GM18868 (cell line): Measurements from ENCODE around the gene TMEM217.

Experiments
- ATAC-seq: cut with Tn5 transposase; IDR thresholded peaks from one replicate; pipeline ENCODE4 v1.9.1; 2021; ENCODE audit warnings: mild to moderate bottlenecking, moderate library complexity; ENCODE audit not compliant: unreplicated experiment

Gene TMEM217

DNA sequence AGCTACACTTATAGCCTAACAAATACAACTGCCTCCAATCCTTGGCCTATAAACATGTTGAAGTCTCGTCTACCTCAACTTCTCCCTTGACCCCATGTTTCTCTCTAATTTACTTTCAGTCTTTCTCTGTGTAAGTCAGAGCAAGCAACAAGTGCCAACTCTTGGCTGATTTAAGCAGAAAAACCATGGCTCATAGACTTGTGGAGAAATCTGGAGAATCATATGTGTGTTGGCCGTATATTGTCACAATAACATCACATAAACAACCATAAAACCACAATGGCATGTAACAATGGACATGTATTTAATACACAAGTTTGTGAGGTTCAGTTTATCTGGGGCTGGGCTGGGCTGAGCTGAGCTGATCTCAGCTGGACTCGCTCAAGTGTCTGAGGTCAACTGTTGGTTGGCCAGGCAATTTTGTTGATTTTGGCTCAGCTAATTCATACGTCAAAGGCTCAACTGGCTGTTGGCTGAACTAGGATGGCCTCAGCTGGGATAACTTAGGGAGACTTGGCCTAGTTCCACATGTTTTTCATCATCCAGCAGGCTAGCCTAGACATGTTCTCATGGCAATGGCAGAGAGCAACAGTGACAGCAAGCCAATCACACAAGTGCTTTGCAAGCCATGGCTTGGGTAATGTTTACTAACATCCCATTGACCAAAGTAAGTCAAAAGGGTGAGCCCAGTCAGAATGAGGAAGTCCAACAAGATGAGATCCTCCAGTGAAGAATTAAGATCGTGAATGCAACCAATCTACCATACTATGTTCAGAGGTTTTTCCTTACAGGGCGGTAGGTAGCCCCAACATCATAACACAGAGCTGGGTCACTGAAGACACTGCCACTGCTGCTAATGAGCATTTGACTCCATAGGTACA, 13.3 kb downstream of the TMEM217 start:
- no peak for ATAC-seq

DNA sequence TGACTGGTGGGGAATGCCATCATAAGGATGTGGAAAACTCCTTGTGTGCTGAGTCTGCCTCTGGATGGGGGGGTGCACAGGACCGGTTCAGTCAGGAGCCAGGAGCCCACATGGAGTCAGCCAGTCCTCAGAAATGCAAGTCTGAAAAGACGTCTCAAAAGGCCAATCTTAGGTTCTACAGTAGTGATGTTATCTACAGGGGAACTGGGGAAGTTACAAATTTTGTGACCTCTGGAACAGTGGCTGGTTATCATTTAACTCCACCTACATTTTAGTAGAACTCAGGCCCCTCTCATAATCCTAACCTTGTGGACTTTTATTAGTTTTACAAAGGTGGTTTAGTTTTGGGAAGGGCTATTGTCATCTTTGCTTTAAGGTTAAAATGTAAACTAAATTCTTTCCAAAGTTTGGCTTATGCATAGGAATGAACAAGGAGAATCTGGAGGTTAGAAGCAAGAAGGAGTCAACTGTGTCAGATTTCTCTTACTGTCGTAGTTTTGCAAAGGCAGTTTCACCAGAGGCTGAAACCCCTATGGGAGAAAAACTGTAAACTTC, 14.1 kb downstream of the TMEM217 start:
- ATAC-seq = no peak

DNA sequence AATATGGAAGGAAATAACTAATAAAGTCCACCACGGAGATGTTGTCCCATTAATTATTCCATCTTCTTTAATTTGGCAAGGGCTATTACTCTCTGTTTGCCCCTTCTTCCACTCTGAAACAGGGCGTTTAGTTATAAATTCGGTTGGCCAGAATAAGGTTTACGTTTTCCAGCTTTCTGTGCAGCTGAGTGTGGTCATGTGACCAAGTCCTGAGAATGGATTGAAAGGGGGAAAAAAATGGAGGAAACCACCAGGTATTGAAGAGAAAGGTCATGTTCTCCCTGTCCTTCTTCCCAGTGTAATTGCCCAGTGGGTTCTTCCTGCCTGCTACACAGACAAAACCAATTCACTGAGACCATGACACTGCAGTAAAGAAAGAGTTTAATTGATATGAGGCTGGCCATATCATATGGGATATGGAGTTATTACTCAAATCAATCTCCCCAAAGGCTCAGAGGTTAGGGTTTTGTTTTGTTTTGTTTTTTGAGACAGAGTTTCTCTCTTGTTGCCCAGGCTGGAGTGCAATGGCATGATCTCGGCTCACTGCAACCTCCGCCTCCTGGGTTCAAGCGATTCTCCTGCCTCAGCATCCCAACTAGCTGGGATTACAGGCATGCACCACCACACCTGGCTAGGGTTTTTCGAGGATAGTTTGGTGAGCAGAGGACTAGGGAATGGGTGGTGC, 14.7 kb downstream of the TMEM217 start:
- no peak for ATAC-seq

DNA sequence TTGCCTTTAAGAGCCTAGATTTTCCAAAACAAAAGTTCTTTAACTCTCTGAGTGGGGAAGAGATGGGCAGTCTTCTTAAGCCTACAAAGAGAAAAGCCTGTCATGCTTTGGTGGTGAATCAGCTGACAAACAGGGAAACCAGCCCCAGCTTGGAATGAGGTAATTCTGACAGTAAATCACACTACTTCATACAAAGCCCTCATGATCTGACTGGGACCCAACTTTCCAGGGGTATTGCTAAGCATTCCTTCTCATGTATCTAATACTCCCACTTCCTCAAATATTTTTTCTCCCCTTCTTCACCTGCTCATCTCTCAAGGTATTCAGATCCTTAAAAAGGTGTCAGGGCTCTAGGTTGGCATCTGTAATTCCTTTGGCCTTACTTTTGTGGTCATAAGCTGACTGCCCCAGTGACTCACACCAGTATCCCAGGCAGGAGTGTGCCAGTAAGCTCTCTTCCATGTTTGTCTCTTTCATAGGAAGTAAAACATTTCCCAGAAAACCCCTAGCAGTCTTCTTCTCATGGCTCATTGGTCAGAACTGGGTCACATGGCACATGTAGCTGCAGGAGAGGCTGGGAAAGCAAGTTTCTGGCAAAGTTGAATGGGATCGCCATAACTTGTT, 15.4 kb downstream of the TMEM217 start:
- ATAC-seq = no peak

DNA sequence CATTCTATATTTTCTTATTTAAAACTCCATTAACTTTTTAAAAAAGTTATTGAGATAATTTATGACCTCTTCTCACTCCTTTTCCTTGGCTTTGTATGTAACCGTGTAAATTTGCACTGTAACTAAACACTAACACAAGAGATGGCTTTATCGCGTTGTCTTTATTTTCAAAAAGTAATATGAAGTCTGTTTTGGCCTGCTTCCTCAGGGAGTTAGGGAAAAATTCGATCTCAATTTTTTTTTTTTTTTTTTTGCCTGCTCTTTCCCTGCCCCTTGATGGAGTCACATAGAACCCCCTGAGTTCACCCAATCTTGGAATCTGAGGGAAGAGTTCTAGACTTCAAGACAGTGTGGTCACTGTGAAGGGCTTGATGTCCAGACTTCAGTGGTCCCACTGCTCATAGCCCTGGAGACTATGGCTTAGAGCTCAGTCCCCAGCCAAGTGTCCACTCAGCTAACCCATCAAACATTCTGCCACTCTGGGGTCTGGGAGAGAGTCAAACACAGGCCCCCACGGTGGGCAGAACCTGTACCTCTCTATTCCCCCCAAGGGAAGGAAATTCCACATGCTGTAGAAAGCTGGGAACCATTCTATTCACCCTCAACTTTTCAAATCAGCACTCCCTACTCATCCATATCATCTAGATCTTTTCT, 16.0 kb downstream of the TMEM217 start:
- no peak for ATAC-seq

DNA sequence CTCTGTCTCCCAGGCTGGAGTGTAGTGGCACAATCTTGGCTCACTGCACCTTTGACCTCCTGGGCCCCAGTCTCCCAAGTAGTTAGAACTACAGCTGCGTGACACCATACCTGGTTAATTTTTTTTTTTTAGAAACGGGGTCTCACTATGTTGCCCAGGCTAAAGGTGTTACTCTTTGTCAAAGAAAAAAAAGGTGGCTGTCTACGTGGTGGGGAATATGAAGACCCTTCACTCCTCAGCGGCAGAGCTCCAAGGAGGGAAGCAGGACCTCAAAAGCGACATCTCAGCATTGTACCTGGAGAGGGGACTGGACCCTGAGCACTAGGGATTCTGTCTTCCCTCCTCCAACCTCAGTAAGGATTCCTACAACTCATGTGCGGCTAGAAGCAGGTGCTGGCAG, 16.8 kb downstream of the TMEM217 start:
- no peak for ATAC-seq

DNA sequence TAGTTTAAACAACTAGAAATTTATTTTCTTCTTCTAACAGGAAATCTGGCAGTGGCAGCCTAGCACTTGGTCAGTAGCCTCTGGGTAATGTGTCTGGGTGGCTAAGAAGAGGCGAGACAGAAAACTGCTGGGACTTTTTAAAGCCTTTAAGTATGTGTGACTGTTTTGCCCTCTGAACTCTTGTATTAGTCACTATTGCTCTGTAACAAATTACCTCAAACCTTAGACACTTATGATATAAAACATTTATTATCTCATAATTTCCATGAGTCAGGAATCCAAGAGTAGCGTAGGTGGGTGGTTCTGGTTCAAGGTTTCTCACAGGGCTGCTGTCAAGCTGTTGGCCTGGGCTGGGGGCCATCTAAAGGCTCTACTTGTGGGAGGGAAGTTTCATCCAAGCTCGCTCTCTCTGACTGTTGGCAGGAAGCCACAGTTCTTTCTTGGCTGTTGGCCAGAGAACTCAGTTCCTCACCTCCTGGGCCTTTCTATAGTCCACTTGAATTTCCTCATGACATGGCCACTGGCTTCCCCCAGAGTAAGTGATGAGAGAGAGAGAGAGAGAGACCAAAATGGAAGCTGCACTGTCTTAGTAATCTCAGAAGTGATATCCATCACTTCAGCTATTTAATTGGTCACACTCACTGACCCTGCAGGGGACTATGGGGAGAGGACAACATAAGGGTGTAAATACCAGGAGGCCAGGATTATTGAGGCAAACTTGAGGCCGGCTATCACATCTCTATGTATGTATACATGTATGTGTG, 17.8 kb downstream of the TMEM217 start:
- peak; percentile 54 for ATAC-seq

DNA sequence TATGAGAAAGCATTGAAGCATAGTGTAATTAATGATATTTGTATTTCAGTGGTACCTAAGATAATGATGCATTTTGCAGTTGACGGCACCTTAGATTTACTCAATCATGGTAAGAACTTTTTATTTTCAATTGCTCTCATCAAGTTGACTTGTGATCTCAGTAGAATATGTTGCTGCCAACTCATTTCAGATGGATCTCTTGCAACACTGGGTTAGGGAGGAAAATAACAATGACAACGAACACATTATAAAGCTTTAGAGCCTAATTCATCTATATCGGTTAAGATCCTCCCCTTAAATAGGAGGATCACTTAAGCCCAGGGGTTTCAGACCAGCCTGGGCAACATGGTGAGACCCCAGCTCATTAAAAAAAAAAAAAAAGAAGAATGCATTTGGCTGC, 18.4 kb downstream of the TMEM217 start:
- no peak for ATAC-seq

DNA sequence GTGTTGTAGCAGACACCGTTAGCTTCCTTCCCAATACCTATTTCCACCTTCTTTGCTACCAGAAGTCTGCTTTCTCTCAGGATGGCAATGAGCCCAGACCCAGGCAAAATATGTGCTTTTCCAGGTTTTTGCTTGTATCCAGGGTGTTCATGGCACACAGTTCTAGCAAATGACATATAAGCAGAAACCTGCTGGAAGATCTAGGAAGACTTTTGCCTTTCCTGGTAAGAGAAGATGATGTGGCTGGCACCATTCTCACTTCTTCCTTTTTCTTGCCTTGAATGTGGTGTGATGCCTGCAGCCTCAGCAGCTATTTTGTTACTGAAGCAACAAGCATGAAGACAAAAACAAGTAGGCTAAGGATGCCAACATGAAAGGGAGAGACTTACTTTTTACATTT, 19.6 kb downstream of the TMEM217 start:
- no peak for ATAC-seq

DNA sequence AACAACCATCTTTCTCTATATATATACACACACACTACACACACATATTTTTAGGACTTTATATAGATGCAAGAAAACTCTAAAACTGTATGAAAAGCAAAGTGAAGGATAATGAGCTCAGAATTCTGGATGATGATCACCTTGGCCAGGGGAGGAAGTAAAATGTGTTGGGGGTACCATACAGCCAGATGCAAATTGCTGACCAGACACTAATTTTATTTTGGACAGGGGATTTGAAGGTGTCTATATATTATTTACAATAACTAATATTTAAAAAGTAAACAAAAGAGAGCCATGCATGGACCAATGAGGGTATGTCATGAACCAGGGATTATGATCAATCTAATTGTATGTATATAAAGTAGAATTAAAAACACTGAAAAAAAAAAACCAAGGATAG, 20.2 kb downstream of the TMEM217 start:
- ATAC-seq = no peak

DNA sequence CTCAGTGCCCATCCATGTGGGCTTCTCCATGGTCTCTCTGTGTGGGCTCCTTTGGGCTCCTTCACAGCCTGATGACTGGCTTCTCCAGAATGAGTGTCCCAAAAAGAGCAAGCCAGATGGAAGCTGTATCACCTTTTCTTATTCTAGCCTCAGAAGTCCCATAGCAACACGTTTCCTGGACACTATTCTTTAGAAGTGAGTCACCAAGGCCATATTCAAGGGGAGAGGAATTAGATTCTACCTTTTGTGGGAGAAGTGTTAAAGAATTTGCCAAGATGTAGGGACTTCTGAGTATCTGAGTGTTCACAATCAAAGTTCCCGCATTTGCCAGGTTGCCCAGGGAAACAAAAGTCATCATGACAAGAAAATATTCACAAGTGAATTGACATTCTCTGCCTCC, 21.0 kb downstream of the TMEM217 start:
- no peak for ATAC-seq

DNA sequence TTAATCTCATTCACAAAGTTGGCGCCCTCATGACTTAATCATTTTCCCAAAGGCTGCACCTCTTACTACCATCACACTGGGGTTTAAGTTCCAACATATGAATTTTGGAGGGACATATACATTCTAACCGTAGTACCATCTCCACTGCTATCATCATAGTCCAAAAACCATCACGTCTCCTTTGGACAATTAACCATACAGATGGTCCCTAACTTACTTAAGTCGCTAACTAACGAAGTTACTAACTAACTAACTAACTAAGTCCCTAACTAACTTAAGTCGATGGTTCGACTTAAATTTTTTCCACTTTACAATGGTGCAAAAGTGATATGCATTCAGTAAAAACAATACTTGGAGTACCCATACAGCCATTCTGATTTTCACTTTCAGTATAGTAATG, 24.4 kb downstream of the TMEM217 start:
- ATAC-seq = no peak

DNA sequence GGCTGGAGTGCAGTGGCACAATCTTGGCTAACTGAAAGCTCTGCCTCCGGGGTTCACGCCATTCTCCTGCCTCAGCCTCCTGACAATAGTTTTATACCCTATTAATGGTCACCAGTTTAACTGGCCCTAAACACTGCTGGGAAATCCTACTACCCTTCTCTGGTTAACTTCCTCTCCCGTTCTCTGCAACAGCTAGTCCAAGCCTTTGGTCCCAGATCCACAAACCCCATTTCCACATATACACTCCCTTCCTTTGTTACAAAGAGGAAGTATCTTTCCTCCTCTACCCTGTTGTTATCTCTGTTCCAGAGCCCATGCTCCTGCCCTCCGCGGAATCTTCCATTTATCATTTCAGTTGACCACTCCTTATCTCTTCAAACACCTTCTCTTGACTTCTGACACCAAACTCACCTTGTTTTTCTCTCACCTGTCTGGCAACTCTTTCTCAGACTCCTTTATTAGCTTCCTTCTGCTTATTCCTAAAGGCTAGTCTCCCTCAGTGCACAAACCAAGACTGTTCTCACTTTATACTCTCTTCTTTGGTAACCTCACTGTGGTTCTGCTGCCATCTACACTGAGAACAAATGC, 25.4 kb downstream of the TMEM217 start:
- ATAC-seq = no peak

DNA sequence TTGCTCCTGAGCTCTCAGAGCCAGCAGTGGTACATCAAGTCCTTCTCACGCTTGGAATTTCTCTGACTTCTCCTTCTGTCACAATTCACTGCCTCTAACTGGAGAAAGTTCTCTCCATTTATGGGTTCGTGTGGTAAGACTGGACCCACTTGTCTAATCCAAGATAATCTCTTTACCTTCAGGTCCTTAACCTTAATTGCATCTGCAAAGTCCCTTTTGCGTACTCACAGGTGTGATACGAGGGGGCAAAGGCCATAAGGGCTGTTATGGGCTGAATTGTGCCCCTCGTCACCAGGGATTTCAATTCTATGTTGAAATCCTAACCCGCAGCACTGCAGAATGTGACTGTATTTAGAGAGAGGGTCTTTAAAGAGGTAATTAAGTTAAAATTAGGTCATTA, 27.8 kb downstream of the TMEM217 start:
- no peak for ATAC-seq

DNA sequence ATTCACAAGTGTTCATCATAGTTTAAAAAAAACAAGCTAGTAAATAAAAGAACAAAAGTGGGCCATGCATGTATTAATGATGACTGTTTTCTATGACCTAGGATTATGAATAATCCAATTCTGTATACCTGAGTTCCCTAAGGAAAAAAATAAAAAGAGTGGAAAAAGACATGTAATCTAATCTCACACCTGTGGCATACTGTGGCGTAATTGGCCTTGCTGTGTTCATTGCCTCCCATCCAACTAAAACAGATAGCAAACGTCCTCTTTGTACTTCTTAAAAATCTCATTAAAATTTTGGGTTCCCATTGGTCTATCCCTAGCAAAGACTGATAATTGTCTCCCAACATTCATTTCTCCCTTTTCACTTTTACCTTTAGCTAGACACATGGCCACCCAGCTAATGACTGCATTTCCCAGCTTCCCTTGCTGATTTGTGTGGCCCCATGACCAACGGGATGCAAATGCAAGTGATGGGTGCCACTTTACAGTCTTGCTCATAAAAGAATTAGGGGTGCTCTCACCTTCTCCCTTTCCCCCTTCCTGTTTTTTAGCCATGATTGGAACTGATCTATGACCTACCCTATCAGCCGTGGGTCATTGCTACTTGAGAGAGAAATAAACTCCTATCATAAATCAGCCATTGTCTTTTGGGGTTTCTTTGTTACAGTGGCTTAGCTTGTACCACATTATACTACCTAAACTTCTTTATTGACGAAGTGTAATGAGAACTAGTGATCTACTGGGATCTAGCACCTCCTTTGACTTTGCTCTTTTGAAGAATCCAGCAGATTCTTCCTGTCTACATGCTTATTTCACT, 32.4 kb downstream of the TMEM217 start:
- no peak for ATAC-seq

DNA sequence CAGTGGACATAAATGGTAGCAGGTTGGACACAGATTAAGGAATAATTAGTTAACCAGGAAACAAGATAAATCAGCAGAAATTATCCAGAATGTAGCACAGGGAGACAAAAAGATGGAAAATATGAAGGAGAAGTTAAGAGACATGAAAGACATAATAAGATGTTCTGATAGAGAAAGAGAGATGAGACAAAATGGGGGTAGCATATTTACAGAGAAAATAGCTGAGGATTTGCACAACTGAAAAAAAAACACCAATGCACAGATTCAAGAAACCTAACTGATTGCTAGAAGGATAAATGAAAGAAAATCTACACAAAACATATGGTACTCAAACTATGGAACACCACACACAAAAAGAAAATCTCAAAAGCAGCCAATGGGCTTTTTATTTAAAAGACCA, 35.0 kb downstream of the TMEM217 start:
- ATAC-seq = no peak

DNA sequence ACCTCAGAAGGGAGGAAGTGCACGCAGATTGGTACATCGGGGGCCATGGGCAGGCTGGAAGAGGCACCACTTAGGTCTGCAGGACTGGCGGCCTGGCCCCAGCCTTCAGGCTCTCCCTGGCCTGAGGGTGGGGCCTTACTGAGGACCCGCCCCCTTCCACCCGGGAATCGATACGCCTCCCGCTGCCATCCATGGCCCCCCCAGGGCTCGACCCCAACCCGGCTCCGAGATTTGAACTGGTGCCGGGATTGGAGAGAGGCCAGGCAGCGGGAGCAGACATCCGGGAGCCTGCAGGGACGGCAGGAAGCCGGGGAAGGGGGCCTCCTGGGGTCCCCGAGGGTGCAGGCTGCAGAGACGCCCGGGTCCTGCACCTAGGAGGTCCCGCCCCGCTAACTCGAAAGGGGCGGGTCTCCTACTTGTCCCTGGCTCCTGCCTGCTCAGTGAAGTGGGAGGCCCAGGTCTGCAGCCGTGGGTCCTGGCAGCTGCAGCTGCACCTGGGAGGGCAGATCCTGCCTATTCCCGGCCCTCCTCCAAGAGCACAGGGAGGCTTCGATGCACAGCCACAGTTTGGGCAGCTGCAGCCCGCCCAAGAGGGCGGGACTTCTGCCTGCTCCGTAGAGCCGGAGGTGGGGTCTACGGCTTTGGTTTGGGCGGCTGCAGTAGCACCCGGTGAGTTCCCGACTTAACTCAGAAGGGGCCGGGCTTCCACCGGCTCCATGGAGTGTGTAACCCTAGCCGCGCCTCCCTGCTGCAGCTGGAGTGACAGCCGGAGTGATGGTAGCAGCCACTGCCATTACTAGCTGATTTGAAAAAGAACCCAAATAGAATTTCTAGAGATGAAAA, 35.6 kb downstream of the TMEM217 start:
- peak; percentile 96 for ATAC-seq

DNA sequence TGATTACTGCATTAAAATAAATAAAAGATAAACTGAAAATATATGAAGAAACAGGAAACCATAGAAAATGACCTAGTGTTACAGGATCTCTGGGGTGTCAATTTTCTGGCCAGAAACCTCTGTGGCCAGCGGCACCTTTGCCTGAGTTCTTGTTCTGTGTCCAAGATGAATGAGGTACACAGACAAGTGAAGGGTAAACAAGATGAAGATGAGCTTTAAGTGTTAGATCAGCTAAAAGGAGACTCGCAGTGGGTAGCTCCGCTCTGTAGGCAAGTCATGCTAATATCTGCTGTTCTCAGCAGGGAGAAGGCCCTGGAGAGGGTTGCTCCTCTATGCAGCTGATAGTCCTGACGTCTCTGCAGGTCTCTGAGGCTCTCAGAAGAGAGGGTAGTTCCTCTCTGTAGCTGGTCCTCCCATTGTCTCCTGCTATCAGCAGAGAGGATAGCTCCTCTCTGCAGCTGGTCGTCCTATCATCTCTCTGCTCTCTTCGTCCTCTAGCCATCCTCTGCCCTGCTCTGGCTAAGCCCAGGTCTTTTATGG, 36.3 kb downstream of the TMEM217 start:
- no peak for ATAC-seq
